HG03159 (cell line): Measurements from ENCODE around the gene SERPINE2.

Experiments used
- ATAC-seq: cut with Tn5 transposase; IDR thresholded peaks from one replicate; pipeline ENCODE4 v1.9.1; 2021; ENCODE audit warnings: mild to moderate bottlenecking, moderate library complexity; ENCODE audit not compliant: unreplicated experiment

SERPINE2 gene

GRCh38 chr2:223979730-223980396 lies 59.2 kb downstream of the SERPINE2 start:
- no peak for ATAC-seq

GRCh38 chr2:223978451-223978850 lies 60.6 kb downstream of the SERPINE2 start:
- no peak for ATAC-seq

- no peak for ATAC-seq
Measured at GRCh38 chr2:223976635-223977226, 62.4 kb downstream of the SERPINE2 start.

GRCh38 chr2:223973606-223974005 lies 65.5 kb downstream of the SERPINE2 start:
- ATAC-seq, result no peak

- no peak for ATAC-seq
Measured at GRCh38 chr2:223972656-223973102, 66.4 kb downstream of the SERPINE2 start.

- no peak for ATAC-seq
Measured at GRCh38 chr2:223971731-223972130, 67.4 kb downstream of the SERPINE2 start.

GRCh38 chr2:223970343-223971128 lies 68.5 kb downstream of the SERPINE2 start:
- ATAC-seq, result peak; percentile 82

- no peak for ATAC-seq
Measured at GRCh38 chr2:223969856-223970255, 69.2 kb downstream of the SERPINE2 start.

GRCh38 chr2:223969315-223969714 lies 69.8 kb downstream of the SERPINE2 start:
- ATAC-seq, result no peak

GRCh38 chr2:223967981-223968380 lies 71.1 kb downstream of the SERPINE2 start:
- ATAC-seq, result no peak

- no peak for ATAC-seq
Measured at GRCh38 chr2:223959688-223960087, 79.4 kb downstream of the SERPINE2 start.

GRCh38 chr2:223957092-223957851 lies 81.8 kb downstream of the SERPINE2 start, which contains the start of gene MRPL44:
MRPL44 (plus strand) TSS chr2:223957463; CDS start chr2:223957473, 10 bp downstream.
- ATAC-seq, result peak; percentile 89

GRCh38 chr2:223956300-223956699 lies 82.8 kb downstream of the SERPINE2 start:
- ATAC-seq, result no peak

- ATAC-seq, result no peak
Measured at GRCh38 chr2:223954401-223954800, 84.7 kb downstream of the SERPINE2 start.

- ATAC-seq, result peak; percentile 57
Measured at GRCh38 chr2:223952280-223952968, 86.7 kb downstream of the SERPINE2 start.

GRCh38 chr2:223950448-223951347 lies 88.4 kb downstream of the SERPINE2 start:
- no peak for ATAC-seq

- no peak for ATAC-seq
Measured at GRCh38 chr2:223949241-223949840, 89.7 kb downstream of the SERPINE2 start.

- no peak for ATAC-seq
Measured at GRCh38 chr2:223947711-223948205, 91.3 kb downstream of the SERPINE2 start.

GRCh38 chr2:223945755-223946154 lies 93.3 kb downstream of the SERPINE2 start:
- ATAC-seq, result no peak
